SW480 (cell line): ENCODE results near the gene BAZ2B.

Source experiments
- DNase-seq: peaks from one replicate; pipeline ENCODE4 v3.0.0-alpha.2; 2016; ENCODE audit warnings: low spot score

The BAZ2B gene

GRCh38 chr2:159614534-159615366, 1.6 kb downstream of the BAZ2B start:
- peak; percentile 59 for DNase-seq

GRCh38 chr2:159613651-159614285, 2.6 kb downstream of the BAZ2B start:
- peak; percentile 50 for DNase-seq

- no peak for DNase-seq
Measured at GRCh38 chr2:159613091-159613490, 3.3 kb downstream of the BAZ2B start.

- DNase-seq: peak; percentile 22
Measured at GRCh38 chr2:159612255-159612901, 4.0 kb downstream of the BAZ2B start.

GRCh38 chr2:159609811-159610549, 6.4 kb downstream of the BAZ2B start:
- DNase-seq: no peak

- no peak for DNase-seq
Measured at GRCh38 chr2:159608723-159609308, 7.5 kb downstream of the BAZ2B start.

- DNase-seq: no peak
Measured at GRCh38 chr2:159608108-159608507, 8.2 kb downstream of the BAZ2B start.

- no peak for DNase-seq
Measured at GRCh38 chr2:159606287-159606686, 10.1 kb downstream of the BAZ2B start.

GRCh38 chr2:159605441-159606178, 10.7 kb downstream of the BAZ2B start:
- no peak for DNase-seq

- DNase-seq: no peak
Measured at GRCh38 chr2:159604159-159604558, 12.2 kb downstream of the BAZ2B start.

GRCh38 chr2:159600752-159601151, 15.6 kb downstream of the BAZ2B start:
- peak; percentile 17 for DNase-seq

GRCh38 chr2:159595410-159596046, 20.8 kb downstream of the BAZ2B start:
- no peak for DNase-seq

GRCh38 chr2:159592441-159592840, 23.9 kb downstream of the BAZ2B start:
- no peak for DNase-seq

- DNase-seq: no peak
Measured at GRCh38 chr2:159591221-159591620, 25.1 kb downstream of the BAZ2B start.

- DNase-seq: no peak
Measured at GRCh38 chr2:159589286-159589685, 27.1 kb downstream of the BAZ2B start.

- DNase-seq: no peak
Measured at GRCh38 chr2:159586034-159586433, 30.3 kb downstream of the BAZ2B start.

GRCh38 chr2:159585622-159586021, 30.7 kb downstream of the BAZ2B start:
- DNase-seq: no peak

GRCh38 chr2:159584796-159585195, 31.6 kb downstream of the BAZ2B start:
- DNase-seq: no peak

GRCh38 chr2:159573846-159574606, 42.3 kb downstream of the BAZ2B start:
- no peak for DNase-seq

GRCh38 chr2:159573294-159573693, 43.1 kb downstream of the BAZ2B start:
- no peak for DNase-seq
